HG03354 (cell line): ENCODE measurements around the gene TTYH1.

Experiments used
- ATAC-seq: cut with Tn5 transposase; IDR thresholded peaks from one replicate; pipeline ENCODE4 v1.9.1; 2021; ENCODE audit warnings: mild to moderate bottlenecking; ENCODE audit not compliant: unreplicated experiment, poor library complexity, severe bottlenecking

The TTYH1 gene

DNA sequence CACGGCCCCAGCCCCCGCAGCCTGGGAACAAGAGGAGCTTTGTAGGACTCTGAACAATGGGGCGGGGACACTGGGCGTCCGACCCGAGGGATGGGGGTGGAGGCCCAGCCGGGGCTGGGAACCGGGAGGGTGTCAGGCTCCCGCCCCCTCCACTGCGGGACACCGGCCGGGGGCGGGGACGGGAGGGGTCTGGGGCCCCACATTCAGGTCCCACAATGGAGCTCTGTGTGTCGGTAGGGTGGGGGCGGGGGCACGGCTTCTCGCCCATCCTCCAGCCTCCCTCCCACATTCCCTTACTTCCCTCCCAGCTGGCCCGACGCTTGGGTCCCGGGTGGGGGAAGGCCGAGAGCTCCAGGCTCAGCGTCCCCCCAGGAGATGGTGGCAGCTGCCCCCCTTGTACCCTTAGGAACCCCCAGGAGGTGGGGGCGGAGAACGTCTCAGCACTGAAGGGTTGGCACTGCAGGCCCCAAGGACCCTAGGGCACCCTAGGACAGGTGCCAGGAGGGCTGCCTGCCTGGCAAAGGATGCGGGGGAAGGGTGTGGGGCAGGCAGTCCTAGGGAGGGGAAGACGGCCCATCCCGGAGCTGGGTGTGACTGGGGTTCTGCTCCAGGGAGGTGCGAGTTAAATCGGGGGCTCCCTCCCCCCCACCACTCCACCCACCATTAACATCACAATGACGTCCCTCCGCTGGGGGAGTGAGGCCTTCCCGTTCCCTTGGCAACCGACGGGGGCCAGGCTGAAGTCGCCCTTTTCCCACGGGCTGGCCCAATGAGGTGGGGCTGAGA lies 5.3 kb downstream of the TTYH1 start:
- no peak for ATAC-seq

DNA sequence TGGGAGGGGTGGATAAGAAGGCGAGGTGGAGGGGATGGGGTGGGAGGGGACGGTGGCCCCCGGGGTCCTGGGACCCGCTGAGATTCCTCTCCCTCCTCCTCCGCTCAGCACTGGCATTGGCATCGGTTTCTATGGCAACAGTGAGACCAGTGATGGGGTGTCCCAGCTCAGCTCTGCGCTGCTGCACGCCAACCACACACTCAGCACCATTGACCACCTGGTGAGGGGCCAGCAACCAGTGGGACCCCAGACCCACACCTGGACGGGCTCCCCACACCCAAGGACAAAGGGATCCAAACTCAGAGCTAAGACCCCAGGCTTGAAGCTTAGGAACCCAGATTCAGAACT lies 5.9 kb downstream of the TTYH1 start:
- ATAC-seq, result no peak

DNA sequence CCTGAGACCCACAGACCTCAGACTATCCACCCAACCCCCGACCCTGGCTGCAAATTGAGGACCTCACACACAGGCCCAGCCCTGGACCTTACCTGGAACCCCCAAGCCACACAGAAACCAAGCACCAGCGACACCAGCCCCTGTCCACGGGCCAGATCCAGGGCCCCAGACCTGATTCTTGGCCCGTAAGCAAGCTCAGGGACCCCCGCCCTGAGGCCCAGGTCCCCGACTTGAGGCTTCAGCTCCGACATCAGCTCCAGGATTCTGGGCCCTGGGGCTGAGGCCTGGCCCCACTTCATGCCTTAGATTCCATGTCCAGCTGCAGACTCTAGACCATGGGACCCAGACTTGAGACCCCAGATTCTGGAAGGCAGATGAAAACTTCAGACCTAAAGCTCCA lies 6.3 kb downstream of the TTYH1 start:
- ATAC-seq, result no peak

DNA sequence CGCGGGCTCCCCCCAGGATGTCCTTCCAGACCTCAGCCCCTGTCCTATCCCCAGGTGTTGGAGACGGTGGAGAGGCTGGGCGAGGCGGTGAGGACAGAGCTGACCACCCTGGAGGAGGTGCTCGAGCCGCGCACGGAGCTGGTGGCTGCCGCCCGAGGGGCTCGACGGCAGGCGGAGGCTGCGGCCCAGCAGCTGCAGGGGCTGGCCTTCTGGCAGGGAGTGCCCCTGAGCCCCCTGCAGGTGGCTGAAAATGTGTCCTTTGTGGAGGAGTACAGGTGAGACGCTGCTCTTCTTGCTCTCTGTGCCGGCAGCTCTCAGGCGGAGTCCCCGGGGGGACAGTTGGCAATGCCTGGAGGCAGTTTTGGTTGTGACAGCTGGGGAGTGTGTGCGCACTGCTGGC lies 6.9 kb downstream of the TTYH1 start:
- ATAC-seq, result no peak

DNA sequence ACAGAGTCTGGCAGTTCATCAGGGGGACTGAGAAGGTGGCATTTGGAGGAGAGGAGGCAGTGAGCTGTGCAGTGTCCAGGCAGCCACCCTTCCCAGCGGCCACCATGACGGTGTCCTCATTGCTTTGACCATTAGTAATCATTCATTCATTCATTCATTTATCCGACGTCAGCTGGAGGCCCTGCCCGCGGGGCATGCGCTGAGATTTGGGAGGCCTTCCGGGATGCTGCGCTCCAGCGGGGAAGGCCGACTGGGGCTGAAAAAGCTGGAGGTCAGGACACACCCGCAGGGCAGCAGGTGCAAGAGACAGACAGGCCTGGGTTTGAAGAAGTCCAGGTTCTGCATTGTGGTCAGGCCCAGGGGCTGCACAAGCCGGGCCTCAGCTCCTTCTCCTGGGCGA lies 8.9 kb downstream of the TTYH1 start:
- no peak for ATAC-seq

DNA sequence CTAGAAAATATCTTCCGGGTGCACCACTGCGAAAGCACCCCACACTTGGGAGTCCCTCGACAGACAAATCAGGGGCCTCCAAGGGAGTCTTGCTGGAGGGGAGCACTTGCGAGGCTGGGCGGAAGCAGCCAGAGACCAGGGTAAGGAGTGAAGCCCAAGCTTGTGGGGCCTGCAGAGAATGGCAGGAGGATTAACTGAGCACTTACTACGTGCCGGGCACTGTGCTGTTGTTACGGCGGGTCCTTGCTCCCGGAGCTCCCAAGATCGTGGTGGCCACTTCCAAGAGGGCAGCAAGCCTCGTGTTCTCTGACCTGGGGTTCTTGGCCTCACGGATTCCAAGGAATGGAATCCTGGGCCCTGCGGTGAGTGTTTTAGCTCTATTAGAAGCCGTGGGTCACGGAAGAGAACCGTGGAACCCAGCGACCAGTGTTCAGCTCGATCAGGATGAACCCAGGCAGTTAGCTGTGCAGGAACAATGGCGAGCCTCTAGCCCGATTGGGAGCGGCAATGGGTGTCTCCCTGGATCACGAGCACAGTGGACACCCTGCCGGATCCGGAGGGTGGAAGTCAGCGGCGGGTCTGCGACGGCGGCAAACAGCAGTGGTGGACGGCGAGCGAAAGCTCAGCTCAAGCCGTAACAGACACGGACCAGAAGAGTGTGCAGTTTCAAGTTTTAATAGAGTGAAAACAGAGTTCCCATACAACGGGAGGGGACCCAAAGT lies 9.6 kb downstream of the TTYH1 start:
- no peak for ATAC-seq

DNA sequence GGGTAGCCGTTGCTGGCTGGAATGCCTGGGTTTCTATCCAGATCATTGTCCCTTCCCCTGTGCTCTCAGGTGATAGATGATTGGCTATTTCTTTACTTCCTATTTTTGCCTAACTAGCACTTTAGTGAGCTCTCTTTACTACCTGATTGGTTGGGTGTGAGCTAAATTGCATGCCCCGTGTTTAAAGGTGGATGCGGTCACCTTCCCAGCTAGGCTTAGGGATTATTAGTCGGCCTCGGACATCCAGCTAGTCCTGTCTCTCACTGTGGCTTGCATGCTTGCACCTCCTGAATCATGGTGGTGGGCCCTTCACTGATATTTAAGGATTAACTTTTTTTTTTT lies 10.1 kb downstream of the TTYH1 start:
- no peak for ATAC-seq

DNA sequence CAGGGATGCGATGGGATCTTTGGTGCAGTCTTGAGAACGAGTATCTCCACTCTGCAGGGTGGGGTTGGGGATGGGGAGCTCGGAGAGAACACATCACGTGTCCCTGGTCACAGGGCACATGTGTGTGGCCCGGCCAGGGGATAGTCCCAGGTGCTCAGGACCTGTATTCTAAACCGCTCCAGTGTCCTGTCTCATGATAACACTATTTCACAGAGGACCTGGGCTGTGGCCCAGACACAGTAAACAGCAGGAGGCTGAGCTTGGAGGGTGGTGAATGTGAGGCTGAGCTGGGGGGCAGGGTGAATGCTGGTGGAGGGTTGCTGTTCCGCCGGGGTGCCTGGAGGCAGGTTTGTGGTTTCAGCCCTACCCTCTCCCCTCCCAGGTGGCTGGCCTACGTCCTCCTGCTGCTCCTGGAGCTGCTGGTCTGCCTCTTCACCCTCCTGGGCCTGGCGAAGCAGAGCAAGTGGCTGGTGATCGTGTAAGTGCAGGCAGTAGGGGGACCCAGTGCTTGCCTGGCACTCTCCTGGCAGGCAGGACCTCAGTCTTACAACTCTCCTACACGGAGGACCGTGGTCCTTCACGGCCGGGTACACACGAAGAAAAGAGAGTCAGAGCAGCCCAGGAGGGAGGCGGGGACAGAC lies 11.1 kb downstream of the TTYH1 start:
- no peak for ATAC-seq

DNA sequence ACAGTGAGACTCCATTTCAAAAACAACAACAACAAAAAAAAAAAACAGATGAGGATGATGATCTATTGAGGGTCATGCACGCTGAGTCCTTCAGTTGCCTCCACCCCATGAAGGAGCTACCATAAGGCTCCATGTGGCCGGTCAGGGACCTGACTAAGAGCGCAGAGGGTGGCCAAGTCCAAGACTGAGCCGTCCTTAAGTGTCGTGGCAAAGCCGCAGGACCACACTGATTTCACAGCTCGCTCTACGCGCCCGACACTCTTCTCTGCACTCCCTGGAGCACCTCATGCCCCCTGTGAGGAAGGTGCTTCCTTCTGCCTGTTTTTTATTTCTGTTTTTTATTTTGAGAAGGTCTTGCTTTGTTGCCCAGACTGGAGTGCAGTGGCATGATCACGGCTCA lies 12.3 kb downstream of the TTYH1 start:
- ATAC-seq, result no peak

DNA sequence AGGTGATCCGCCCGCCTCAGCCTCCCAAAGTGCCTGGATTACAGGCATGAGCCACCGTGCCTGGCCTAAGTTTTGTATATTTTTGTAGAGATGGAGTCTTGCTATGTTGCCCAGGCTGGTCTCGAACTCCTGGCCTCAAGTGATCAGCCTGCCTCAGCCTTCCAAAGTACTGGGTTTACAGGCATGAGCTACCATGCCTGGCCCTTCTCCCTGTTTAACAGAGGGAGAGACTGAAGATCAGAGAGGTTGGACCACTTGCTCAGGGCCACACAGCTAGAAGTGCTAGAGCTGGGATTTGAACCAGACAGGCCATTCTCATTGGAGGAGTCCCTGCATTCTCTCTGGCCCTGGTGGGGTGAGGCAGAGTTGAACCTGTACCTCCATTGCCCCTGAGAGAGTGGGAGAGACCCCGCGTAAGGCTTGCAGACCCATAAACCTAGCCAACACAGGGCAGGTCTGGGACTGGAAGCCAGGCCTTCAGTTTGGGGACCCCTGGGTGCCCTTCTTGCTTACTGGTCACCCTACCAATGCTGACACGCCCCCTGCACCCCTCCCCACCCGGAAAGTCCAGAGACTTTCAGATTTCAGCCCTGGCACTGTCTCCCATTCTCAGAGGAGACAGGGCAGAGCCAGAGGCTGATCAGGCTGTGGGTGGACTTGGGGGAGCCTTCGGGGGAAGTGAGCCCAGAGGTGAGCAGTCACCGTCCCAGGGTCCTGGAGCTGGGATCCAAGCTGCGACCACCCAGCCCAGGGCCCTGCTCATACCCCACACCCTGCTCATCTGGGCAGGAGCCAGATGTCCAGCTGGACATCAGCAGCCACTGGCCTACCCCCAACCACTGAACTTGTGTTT lies 13.3 kb downstream of the TTYH1 start:
- no peak for ATAC-seq

DNA sequence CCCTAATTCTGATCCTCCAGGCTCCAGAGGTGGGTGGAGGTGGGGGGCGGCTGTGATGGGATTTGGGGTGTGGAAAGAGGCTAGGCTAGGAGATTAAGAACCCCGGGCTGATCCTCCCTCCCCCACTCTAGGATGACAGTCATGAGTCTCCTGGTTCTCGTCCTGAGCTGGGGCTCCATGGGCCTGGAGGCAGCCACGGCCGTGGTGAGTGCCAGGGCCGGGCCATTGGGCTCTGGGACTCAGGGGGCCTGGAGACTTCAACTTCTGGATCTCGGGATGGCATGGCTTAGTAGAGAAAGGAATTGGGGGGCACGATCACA lies 13.9 kb downstream of the TTYH1 start:
- no peak for ATAC-seq

DNA sequence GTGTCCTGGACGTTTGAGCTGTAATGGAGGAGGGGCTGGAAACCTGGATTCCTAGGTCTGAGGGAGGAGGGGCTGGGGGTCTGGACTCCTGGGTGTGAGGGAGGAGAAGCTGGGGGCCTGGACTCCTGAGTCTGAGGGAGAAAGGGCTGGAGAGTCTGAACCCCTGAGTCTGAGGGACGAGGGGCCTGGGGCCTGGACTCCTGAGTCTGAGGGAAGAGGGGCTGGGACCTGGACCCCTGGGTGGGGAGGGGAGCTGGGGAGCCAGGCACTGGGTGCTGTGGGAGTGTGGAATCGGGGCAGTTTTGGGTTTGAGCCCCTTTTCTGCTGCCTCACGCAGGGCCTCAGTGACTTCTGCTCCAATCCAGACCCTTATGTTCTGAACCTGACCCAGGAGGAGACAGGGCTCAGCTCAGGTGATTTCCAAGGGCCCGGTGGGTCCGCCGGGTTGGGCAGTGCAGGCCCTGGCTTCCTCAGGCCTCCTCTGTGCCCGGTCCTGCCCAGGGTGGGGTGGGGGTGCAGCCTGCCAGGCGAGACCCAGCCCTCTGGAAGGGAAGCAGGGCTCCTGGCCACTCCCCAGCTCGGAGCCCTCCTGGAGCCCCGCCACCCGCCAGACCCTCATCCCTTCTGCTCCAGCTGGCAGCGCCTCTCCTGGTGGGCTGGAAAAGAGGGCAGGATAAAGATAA lies 14.4 kb downstream of the TTYH1 start:
- no peak for ATAC-seq

DNA sequence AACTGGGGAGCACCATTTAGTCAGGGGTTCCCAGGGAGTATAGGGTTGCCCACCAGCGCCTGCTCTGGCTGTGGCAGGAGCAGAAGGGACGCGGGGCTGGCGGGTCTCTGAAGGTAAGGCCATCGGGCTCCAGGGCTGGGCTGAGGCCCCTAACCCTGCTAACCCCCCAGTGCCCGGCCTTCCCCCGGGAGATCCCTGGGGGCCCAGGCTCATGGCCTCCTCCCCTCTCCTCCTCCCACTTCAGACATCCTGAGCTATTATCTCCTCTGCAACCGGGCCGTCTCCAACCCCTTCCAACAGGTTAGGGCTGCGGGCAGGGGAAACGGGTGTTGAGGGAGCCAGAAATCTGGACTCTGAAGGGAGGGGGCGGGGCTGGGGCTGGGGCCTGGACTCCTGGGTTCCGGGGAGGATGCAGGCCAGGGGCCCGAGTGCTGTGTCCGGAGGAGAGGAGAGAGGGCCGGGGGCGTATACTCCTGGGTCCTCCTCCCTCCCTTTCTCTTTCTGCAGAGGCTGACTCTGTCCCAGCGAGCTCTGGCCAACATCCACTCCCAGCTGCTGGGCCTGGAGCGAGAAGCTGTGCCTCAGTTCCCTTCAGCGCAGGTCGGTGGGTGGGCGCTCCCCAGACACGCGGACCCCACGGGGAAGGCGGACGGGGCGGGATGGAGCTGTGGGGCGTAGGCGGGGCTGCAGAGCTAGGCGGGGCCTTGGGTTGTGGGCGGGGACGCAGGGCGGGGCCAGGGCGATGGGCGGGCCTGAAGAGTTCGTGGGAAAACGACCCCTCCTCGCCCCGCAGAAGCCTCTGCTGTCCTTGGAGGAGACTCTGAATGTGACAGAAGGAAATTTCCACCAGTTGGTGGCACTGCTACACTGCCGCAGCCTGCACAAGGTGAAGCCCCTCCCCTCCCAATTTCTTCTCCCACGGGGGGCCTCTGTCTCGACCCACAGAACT lies 15.3 kb downstream of the TTYH1 start:
- no peak for ATAC-seq

DNA sequence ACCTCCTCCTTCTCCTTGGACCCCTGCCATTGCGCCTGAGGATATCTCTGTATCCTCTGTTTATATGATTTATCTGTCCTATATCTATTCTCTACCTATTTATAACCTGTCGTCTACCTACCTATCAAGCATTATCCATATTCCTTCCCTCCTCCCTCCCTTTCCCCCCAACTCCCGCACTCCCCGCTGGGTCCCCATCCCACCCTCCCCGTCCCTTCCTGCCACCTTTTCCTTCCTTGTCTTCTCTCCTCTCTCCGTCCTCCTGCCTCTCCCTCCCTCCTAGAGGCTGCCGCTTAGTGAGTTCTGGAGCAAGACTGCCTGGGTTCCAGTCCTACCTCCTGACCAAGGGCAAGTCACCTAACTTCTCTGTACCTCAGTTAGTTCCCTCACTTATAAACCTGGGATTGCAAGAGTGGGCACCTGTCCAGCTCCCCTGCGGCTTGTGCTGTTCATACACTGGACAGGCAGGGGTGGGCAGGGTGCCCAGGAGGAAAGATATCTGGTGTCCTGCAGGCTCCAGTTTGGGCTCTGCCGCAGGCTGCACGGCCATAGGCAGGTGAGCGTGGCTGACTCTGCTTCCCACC lies 16.1 kb downstream of the TTYH1 start:
- ATAC-seq, result no peak

DNA sequence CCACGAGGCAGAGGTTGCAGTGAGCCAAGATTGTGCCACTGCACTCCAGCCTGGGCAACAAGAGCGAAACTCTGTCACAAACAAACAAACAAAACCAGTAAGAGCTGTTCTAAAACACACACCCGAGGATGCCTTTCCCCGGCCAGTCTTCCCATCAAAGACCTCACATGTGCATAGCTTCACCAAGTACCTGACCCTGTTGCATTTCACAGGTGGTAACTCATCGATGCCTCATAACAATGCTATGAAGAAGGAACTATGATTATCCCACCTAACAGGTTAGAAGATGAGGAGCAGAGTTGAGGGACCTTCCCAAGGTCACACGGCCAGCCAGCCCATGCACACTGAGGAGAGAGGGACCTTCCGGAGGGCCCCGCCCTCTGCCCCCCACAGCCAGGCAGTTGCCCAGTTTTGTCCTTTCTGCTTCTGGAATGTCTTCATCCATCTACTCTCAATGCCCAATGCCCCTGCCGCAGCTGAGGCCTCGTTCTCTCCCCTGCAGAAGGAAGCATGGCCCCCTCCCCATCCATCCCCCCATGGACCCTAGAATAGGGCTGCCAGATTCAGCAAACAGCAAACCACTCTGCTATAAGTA lies 17.0 kb downstream of the TTYH1 start:
- no peak for ATAC-seq

DNA sequence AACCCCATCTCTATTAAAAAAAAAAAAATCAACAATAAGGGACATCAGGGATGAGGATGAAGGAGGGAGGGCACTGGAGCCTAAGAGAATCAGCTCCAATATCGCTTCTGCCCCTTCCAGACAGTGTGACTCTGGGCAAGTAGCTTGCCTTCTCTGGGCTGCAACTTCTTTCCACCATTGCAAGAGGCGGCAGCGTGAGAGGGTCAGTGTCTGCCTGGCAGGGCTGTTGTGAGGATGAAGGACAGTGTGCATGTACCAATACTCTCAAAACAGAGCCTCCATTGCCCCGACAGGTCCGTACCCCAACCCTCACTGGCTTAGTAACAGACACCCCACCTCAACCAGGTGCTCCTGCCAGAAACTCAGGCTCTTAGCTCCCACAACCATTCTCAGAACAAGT lies 18.4 kb downstream of the TTYH1 start:
- no peak for ATAC-seq

DNA sequence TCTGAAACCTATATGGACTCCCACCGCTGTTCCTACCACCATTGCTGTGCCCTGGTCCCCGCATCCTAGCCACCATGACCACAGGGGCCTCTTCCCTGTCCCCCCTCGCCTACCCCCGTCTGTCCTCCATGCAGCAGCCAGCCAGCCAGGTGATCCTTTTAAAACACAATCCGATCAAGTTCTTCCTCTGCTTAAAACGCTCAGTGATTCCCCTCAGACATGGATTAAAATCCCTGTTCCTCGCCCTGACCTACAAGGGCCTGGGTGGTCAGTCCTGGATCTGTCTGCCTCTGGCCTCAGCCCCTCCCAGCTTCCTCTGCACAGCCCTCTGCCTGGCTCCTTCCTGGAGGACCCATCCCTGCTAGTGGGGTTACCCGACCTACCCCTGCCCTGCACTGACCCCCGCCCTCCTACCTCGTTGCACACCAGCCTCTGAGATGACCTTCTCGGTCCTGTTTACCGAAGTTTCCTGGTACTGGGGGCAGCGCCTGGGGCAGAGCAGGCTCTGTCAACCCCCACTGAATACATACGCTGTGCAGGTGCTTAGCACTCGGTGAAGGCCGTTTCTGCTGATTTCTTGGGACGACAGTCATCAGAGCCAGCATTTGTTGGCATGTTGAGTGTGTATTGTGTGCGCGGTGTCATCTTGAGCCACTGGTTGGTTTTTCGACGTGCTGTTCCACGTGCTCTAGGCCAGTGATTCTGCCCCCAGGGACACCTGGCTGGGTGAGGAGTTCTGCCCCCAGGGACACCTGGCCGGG lies 19.0 kb downstream of the TTYH1 start:
- ATAC-seq, result no peak

DNA sequence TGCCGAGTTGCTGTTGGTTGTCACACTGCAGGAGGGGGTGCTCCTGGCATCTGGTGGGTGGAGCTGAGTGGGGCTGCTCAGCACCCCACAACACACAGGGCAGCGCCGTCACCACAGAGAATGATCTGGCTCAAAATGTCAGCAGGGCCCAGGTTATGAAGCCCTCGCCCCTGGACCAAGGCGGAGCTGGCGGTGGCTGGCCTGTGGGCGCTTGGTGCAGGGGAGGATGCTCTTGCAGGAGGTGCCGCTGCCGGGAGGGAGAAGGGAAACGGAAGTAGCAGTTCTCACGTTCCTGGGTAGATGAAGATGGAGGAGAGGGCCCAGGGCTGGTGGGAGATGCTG lies 19.6 kb downstream of the TTYH1 start:
- no peak for ATAC-seq
